MM.1S (cell line): ENCODE measurements around the gene PSMD11.
"Not testable (repeated sequence)": the region's sequence is repeated elsewhere in the genome, so short reads cannot be mapped to it uniquely, and the experiment has no call there.

Source experiments
- DNase-seq: peaks from one replicate; pipeline ENCODE4 v3.0.0-alpha.2; 2015
- H2AFZ ChIP-seq: fragments of 300-600 bp; sonication (generic); 2 replicates; pipeline ENCODE4 v1.6.0; 2016; ENCODE audit warnings: antibody characterized with exemption, low read length
- H3F3A ChIP-seq: fragments of 300-600 bp; sonication (generic); 2 replicates; pipeline ENCODE4 v1.6.1; 2016; ENCODE audit warnings: mild to moderate bottlenecking, antibody characterized with exemption, low read length, moderate library complexity, mixed read lengths; ENCODE audit not compliant: insufficient read depth
- H3K27ac ChIP-seq: fragments of 300-600 bp; sonication (generic); 2 replicates; pipeline ENCODE4 v1.5.1; 2016; ENCODE audit warnings: mild to moderate bottlenecking, low read length
- H3K27me3 ChIP-seq: fragments of 300-600 bp; sonication (generic); replicated peaks from 2 replicates; pipeline ENCODE4 v1.6.0; 2016; ENCODE audit warnings: low read length; ENCODE audit not compliant: insufficient read depth
- H3K36me3 ChIP-seq: fragments of 300-600 bp; sonication (generic); replicated peaks from 2 replicates; pipeline ENCODE4 v1.6.1; 2016; ENCODE audit warnings: mild to moderate bottlenecking, low read length, mixed read lengths; ENCODE audit not compliant: insufficient read depth
- H3K4me1 ChIP-seq: fragments of 300-600 bp; sonication (generic); 2 replicates; pipeline ENCODE4 v1.6.1; 2016; ENCODE audit warnings: low read length, mixed read lengths
- H3K4me2 ChIP-seq: fragments of 300-600 bp; sonication (generic); 2 replicates; pipeline ENCODE4 v1.6.0; 2016; ENCODE audit warnings: low read depth, low read length
- H3K4me3 ChIP-seq: fragments of 300-600 bp; sonication (generic); 2 replicates; pipeline ENCODE4 v1.5.1; 2016; ENCODE audit warnings: low read length, mixed read lengths
- H3K79me2 ChIP-seq: fragments of 300-600 bp; sonication (generic); 2 replicates; pipeline ENCODE4 v1.6.1; 2016; ENCODE audit warnings: mixed run types, low read length, mixed read lengths
- H3K9ac ChIP-seq: fragments of 300-600 bp; sonication (generic); 2 replicates; pipeline ENCODE4 v1.6.1; 2016; ENCODE audit warnings: low read length, mixed read lengths
- H3K9me2 ChIP-seq: fragments of 300-600 bp; sonication (generic); replicated peaks from 2 replicates; pipeline ENCODE4 v1.6.1; 2016; ENCODE audit warnings: mild to moderate bottlenecking, low read length, mixed read lengths; ENCODE audit not compliant: insufficient read depth
- H3K9me3 ChIP-seq: fragments of 300-600 bp; sonication (generic); replicated peaks from 2 replicates; pipeline ENCODE4 v1.6.1; 2016; ENCODE audit warnings: mild to moderate bottlenecking, low read length, mixed read lengths; ENCODE audit not compliant: insufficient read depth
- H4K20me1 ChIP-seq: fragments of 300-600 bp; sonication (generic); 2 replicates; pipeline ENCODE4 v1.6.1; 2016; ENCODE audit warnings: mild to moderate bottlenecking, low read length, moderate library complexity, mixed read lengths; ENCODE audit not compliant: insufficient read depth
- CTCF ChIP-seq: fragments of 300-600 bp; sonication (generic); IDR thresholded peaks from 2 replicates; pipeline ENCODE4 v1.5.1; 2016; ENCODE audit warnings: antibody characterized with exemption, low read length, mixed read lengths
- EZH2 ChIP-seq: fragments of 300-600 bp; sonication (generic); optimal IDR thresholded peaks from 2 replicates; pipeline ENCODE3; 2017; ENCODE audit warnings: low read depth, mild to moderate bottlenecking, antibody characterized with exemption, low read length, mixed read lengths
- EZH2phosphoT487 ChIP-seq: fragments of 300-600 bp; sonication (generic); IDR thresholded peaks from 2 replicates; pipeline ENCODE4 v1.6.1; 2018; ENCODE audit warnings: antibody characterized with exemption, low read length

Gene PSMD11

GRCh38 chr17:32523827-32524552 lies 79.7 kb downstream of the PSMD11 start:
- TF ChIP-seq EZH2: no peak
- no peak for TF ChIP-seq EZH2phosphoT487
- TF ChIP-seq CTCF: no peak
- peak overlapping the region; percentile 15; the same call in 1 of the 2 replicates for H3K4me3 ChIP-seq
- no peaks in the 10 kb centered on the region for H3K27me3 ChIP-seq
- peak overlapping the region; percentile 69 for H3K4me2 ChIP-seq
- H3F3A ChIP-seq: peaks cover 18% of the 10 kb centered on the region
- peak overlapping the region; percentile 65 for H3K27ac ChIP-seq
- H2AFZ ChIP-seq: no peak overlapping the region
- H3K9me3 ChIP-seq: no peaks in the 10 kb centered on the region
- peaks cover 3% of the 10 kb centered on the region; the same call in 1 of the 2 replicates for H3K79me2 ChIP-seq
- DNase-seq: peak; percentile 65
- no peaks in the 10 kb centered on the region for H3K36me3 ChIP-seq
- H3K9me2 ChIP-seq: no peaks in the 10 kb centered on the region
- peak overlapping the region; percentile 25; the same call in 1 of the 2 replicates for H3K9ac ChIP-seq
- peaks cover 3% of the 10 kb centered on the region; the same call in 1 of the 2 replicates for H4K20me1 ChIP-seq
- peaks cover 25% of the 10 kb centered on the region for H3K4me1 ChIP-seq

GRCh38 chr17:32524553-32524880 lies 80.2 kb downstream of the PSMD11 start:
- Histone ChIP-seq H3F3A (peaks cover 18% of the 10 kb centered on the region), H3K4me1 (peaks cover 25% of the 10 kb centered on the region), H3K4me2 (peak overlapping the region; percentile 69; the same call in 1 of the 2 replicates)
- H3K4me3 ChIP-seq, H3K79me2 ChIP-seq, DNase-seq, H3K9me3 ChIP-seq, H3K9me2 ChIP-seq, H3K9ac ChIP-seq, H3K36me3 ChIP-seq, H3K27ac ChIP-seq, H4K20me1 ChIP-seq, H2AFZ ChIP-seq, H3K27me3 ChIP-seq: not testable (repeated sequence)

GRCh38 chr17:32525122-32525521 lies 80.8 kb downstream of the PSMD11 start:
- Histone ChIP-seq H3F3A (peaks cover 18% of the 10 kb centered on the region), H3K9me2 (no peaks in the 10 kb centered on the region), H3K27me3 (no peaks in the 10 kb centered on the region), H3K9ac (no peak overlapping the region), H4K20me1 (peaks cover 3% of the 10 kb centered on the region; the same call in 1 of the 2 replicates), H3K9me3 (no peaks in the 10 kb centered on the region), H3K4me3 (no peak overlapping the region), H3K36me3 (no peaks in the 10 kb centered on the region), H3K27ac (no peak overlapping the region), H3K79me2 (peaks cover 3% of the 10 kb centered on the region; the same call in 1 of the 2 replicates), H2AFZ (no peak overlapping the region), H3K4me1 (peaks cover 25% of the 10 kb centered on the region), H3K4me2 (no peak overlapping the region)
- TF ChIP-seq EZH2phosphoT487 (no peak), CTCF (no peak), EZH2 (no peak)
- no peak for DNase-seq

- Histone ChIP-seq H3K4me1 (peaks cover 25% of the 10 kb centered on the region), H3F3A (peaks cover 18% of the 10 kb centered on the region), H4K20me1 (peaks cover 3% of the 10 kb centered on the region; the same call in 1 of the 2 replicates), H3K36me3 (no peaks in the 10 kb centered on the region), H3K27me3 (no peaks in the 10 kb centered on the region), H3K4me3 (no peak overlapping the region), H3K9me3 (no peaks in the 10 kb centered on the region), H2AFZ (no peak overlapping the region), H3K79me2 (peaks cover 3% of the 10 kb centered on the region; the same call in 1 of the 2 replicates), H3K9me2 (no peaks in the 10 kb centered on the region), H3K4me2 (no peak overlapping the region), H3K27ac (no peak overlapping the region), H3K9ac (no peak overlapping the region)
- no peak for TF ChIP-seq EZH2
- DNase-seq: no peak
Observed at GRCh38 chr17:32527146-32527545, 82.8 kb downstream of the PSMD11 start.
